Adrenal gland (tissue), 5 donors: Measurements from ENCODE around the gene CPB2.

Experiments
- POLR2A ChIP-seq, 2 donors: fragments of 450-650 bp; IDR thresholded peaks; one replicate each; pipeline ENCODE4 v1.6.1; 2017; ENCODE audit warnings: antibody characterized with exemption in 2 of 2, mild to moderate bottlenecking in 2 of 2, moderate library complexity in 1 of 2
- TF ChIP-seq, protein P1 (sequence below), 6 experiments: fragments of 450-650 bp in 4 of 6; fragments of 200-600 bp in 2 of 6; sonication (generic) in 1 of 6; IDR thresholded peaks; 1 replicate in 5 of 6; 2 replicates in 1 of 6; pipeline versions ENCODE4 v1.5.1 to v1.8.0; 2016 to 2021; ENCODE audit warnings: antibody characterized with exemption in 6 of 6, mild to moderate bottlenecking in 2 of 6, moderate library complexity in 1 of 6
- donor health status: DM: no; HTN: no; CAD: no.

DNA sequence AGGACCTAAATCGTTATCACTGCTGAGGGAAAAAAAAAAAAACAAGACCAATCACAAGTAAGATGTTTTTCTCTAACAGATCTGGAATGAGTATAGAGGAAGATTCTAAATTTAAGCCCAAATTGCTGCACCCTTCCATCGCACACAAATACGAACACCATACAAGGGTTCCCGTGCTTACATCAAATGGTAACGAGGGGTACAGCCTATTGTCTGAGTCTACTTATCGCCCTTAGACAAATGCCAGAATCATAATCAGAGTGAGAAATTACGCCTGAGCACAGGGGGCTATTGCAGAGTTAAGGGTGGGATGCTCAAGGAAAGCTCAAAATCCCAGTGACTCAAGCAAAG, 52.9 kb downstream of the CPB2 start:
- TF ChIP-seq, protein P1, sequence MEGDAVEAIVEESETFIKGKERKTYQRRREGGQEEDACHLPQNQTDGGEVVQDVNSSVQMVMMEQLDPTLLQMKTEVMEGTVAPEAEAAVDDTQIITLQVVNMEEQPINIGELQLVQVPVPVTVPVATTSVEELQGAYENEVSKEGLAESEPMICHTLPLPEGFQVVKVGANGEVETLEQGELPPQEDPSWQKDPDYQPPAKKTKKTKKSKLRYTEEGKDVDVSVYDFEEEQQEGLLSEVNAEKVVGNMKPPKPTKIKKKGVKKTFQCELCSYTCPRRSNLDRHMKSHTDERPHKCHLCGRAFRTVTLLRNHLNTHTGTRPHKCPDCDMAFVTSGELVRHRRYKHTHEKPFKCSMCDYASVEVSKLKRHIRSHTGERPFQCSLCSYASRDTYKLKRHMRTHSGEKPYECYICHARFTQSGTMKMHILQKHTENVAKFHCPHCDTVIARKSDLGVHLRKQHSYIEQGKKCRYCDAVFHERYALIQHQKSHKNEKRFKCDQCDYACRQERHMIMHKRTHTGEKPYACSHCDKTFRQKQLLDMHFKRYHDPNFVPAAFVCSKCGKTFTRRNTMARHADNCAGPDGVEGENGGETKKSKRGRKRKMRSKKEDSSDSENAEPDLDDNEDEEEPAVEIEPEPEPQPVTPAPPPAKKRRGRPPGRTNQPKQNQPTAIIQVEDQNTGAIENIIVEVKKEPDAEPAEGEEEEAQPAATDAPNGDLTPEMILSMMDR (IDR thresholded peaks at IDR 0.05), result no peak
- no peak for TF ChIP-seq POLR2A (IDR thresholded peaks at IDR 0.05)
